OCI-LY1 (cell line): ENCODE data around the gene SPATA31C1.

Experiments
- H2AFZ ChIP-seq: fragments of 200-600 bp; sonication (generic), shearing (Covaris generic); 2 replicates; pipeline ENCODE4 v1.6.0; 2014; ENCODE audit warnings: antibody characterized with exemption, mild to moderate bottlenecking, low read length
- H3F3A ChIP-seq: fragments of 200-600 bp; sonication (generic), shearing (Covaris generic); 2 replicates; pipeline ENCODE4 v1.6.0; 2014; ENCODE audit warnings: mild to moderate bottlenecking, antibody characterized with exemption, low read length, moderate library complexity; ENCODE audit not compliant: insufficient read depth
- H3K27ac ChIP-seq: fragments of 200-600 bp; sonication (generic); 2 replicates; pipeline ENCODE4 v1.5.1; 2014; ENCODE audit warnings: low read length, mixed run types, mild to moderate bottlenecking, low read depth; ENCODE audit not compliant: poor library complexity, severe bottlenecking
- H3K27me3 ChIP-seq: fragments of 200-600 bp; sonication (generic); 2 replicates; pipeline ENCODE4 v1.6.0; 2014; ENCODE audit warnings: antibody characterized with exemption, mild to moderate bottlenecking, low read length, moderate library complexity; ENCODE audit not compliant: insufficient read depth
- H3K36me3 ChIP-seq: fragments of 200-600 bp; sonication (generic); 2 replicates; pipeline ENCODE4 v1.6.1; 2014; ENCODE audit warnings: mild to moderate bottlenecking, antibody characterized with exemption, low read length, moderate library complexity, mixed read lengths; ENCODE audit not compliant: insufficient read depth
- H3K4me1 ChIP-seq: fragments of 200-600 bp; sonication (generic); 2 replicates; pipeline ENCODE4 v1.5.1; 2014; ENCODE audit warnings: mild to moderate bottlenecking, low read length, moderate library complexity; ENCODE audit not compliant: insufficient read depth, severe bottlenecking
- H3K4me2 ChIP-seq: fragments of 200-600 bp; sonication (generic), shearing (Covaris generic); 2 replicates; pipeline ENCODE4 v1.6.1; 2014; ENCODE audit warnings: low read length
- H3K4me3 ChIP-seq: fragments of 200-600 bp; sonication (generic); 2 replicates; pipeline ENCODE4 v1.5.1; 2014; ENCODE audit warnings: low read length, low read depth, mild to moderate bottlenecking, mixed read lengths; ENCODE audit not compliant: poor library complexity, severe bottlenecking
- H3K79me2 ChIP-seq: fragments of 200-600 bp; shearing (Covaris generic); 2 replicates; pipeline ENCODE4 v1.6.1; 2016; ENCODE audit warnings: mixed run types, low read length, mixed read lengths; ENCODE audit not compliant: insufficient read depth
- H3K9ac ChIP-seq: fragments of 200-600 bp; sonication (generic), shearing (Covaris generic); 2 replicates; pipeline ENCODE4 v1.6.1; 2014; ENCODE audit warnings: mild to moderate bottlenecking, low read length, mixed read lengths
- H3K9me2 ChIP-seq: fragments of 200-600 bp; sonication (generic), shearing (Covaris generic); 2 replicates; pipeline ENCODE4 v1.6.1; 2014; ENCODE audit warnings: low read depth, mild to moderate bottlenecking, low read length, mixed read lengths
- H3K9me3 ChIP-seq: fragments of 200-600 bp; shearing (Covaris generic); 2 replicates; pipeline ENCODE4 v1.6.1; 2014; ENCODE audit warnings: low read length, mixed read lengths
- H4K20me1 ChIP-seq: fragments of 200-600 bp; sonication (generic), shearing (Covaris generic); 2 replicates; pipeline ENCODE4 v1.6.0; 2016; ENCODE audit warnings: mild to moderate bottlenecking, low read length; ENCODE audit not compliant: insufficient read depth
- EZH2 ChIP-seq: fragments of 200-600 bp; sonication (generic), shearing (Covaris generic); IDR thresholded peaks from 2 replicates; pipeline ENCODE4 v1.8.0; 2017; ENCODE audit warnings: borderline replicate concordance, mixed run types, mild to moderate bottlenecking, antibody characterized with exemption, low read length, moderate library complexity, mixed read lengths
- TF ChIP-seq, protein P1 (sequence below): fragments of 200-600 bp; sonication (generic), shearing (Covaris generic); IDR thresholded peaks from 2 replicates; pipeline ENCODE4 v1.5.1; 2017; ENCODE audit warnings: mild to moderate bottlenecking, antibody characterized with exemption, low read length, moderate library complexity, mixed read lengths

The SPATA31C1 gene

DNA sequence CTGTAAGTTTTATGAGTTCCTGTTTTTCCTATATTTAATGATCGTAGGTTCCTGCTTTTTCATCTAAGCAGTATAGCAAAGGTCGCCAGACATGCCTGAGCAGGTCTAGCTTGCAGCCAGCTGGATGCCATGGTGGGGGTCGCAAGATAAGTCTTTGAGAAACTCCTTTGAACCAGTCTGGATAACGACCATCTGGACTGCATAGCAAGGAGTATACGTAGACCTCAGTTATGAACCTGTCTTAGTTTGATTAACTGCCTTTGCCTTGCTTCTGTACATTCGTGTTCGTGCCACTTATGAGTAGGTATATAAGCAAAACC, 43.5 kb upstream of the SPATA31C1 start:
- Histone ChIP-seq H3K27me3 (no peaks in the 10 kb centered on the region), H4K20me1 (no peaks in the 10 kb centered on the region), H3K9me3 (no peaks in the 10 kb centered on the region), H3K4me3 (no peak overlapping the region), H3K9ac (no peak overlapping the region), H3K36me3 (no peaks in the 10 kb centered on the region), H3K4me1 (no peaks in the 10 kb centered on the region), H3K79me2 (no peaks in the 10 kb centered on the region), H3F3A (no peaks in the 10 kb centered on the region), H3K9me2 (no peaks in the 10 kb centered on the region), H3K27ac (no peak overlapping the region), H3K4me2 (no peak overlapping the region), H2AFZ (no peak overlapping the region)
- TF ChIP-seq, protein P1, sequence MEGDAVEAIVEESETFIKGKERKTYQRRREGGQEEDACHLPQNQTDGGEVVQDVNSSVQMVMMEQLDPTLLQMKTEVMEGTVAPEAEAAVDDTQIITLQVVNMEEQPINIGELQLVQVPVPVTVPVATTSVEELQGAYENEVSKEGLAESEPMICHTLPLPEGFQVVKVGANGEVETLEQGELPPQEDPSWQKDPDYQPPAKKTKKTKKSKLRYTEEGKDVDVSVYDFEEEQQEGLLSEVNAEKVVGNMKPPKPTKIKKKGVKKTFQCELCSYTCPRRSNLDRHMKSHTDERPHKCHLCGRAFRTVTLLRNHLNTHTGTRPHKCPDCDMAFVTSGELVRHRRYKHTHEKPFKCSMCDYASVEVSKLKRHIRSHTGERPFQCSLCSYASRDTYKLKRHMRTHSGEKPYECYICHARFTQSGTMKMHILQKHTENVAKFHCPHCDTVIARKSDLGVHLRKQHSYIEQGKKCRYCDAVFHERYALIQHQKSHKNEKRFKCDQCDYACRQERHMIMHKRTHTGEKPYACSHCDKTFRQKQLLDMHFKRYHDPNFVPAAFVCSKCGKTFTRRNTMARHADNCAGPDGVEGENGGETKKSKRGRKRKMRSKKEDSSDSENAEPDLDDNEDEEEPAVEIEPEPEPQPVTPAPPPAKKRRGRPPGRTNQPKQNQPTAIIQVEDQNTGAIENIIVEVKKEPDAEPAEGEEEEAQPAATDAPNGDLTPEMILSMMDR, result no peak

DNA sequence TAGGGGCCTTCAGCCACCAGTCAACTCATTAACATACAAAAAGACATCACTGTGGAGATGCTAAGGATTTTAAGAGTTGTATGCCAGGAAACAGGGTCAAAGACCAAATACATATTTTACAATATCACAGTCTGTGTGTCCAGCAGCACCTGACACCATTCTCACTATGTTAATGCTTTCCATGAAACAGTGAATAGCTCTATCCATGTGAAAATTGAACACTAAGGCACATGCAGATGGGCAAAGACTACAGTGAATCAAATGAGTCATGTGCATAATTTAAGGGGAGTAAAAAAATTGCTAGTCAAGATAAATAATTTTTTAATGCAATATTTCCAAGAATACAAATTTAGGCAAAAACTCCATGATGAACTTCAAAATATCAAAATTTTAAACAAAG, 42.7 kb upstream of the SPATA31C1 start:
- H3K9ac ChIP-seq, result no peak overlapping the region
- no peak overlapping the region for H3K4me3 ChIP-seq
- no peak overlapping the region for H3K27ac ChIP-seq
- H3K79me2 ChIP-seq, result no peaks in the 10 kb centered on the region
- H3K27me3 ChIP-seq, result no peaks in the 10 kb centered on the region
- TF ChIP-seq, protein P1, result no peak
- no peak for TF ChIP-seq EZH2
- no peaks in the 10 kb centered on the region for H3K4me1 ChIP-seq
- no peaks in the 10 kb centered on the region for H3F3A ChIP-seq
- no peak overlapping the region for H2AFZ ChIP-seq
- H3K9me3 ChIP-seq, result no peaks in the 10 kb centered on the region
- no peaks in the 10 kb centered on the region for H4K20me1 ChIP-seq
- no peak overlapping the region for H3K4me2 ChIP-seq
- no peaks in the 10 kb centered on the region for H3K36me3 ChIP-seq
- H3K9me2 ChIP-seq, result no peaks in the 10 kb centered on the region

DNA sequence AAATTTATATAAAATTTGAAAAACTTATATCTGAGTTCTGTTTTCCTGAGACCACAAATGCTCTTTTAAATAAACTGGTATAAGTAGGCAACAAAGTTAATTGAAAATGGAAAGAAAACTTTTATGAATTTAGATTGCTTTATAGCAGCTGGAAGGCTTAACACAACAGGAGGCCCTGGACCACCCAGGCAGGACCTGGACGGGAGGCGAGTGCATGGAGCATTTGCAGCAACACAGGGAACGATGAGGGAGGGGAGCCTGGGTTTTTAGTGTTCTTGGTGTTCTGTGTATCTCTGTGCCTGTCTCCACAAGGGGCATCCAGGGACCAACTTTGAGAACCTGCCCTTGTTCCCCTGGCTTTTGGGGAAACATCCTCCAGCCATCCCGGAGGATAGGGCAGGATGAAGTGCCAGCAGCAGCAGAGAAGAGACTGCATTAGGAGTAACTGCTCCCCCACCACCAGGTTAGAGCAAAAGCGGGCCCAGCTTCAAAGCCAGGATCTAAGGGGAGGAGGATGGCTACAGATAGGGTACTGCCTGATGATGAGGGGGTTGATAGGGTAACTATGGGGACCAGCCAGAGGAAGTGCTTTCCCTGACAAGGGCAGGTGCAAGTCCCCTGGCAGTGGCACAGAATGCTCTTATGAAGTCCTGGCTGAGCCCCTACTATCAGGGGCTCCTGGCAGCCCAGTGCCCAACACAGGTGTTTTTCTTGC, 41.8 kb upstream of the SPATA31C1 start:
- no peak overlapping the region for H3K4me2 ChIP-seq
- no peaks in the 10 kb centered on the region for H3F3A ChIP-seq
- no peaks in the 10 kb centered on the region for H4K20me1 ChIP-seq
- H3K27me3 ChIP-seq, result no peaks in the 10 kb centered on the region
- H3K79me2 ChIP-seq, result no peaks in the 10 kb centered on the region
- H3K36me3 ChIP-seq, result no peaks in the 10 kb centered on the region
- TF ChIP-seq, protein P1, result no peak
- H3K4me3 ChIP-seq, result no peak overlapping the region
- H3K9ac ChIP-seq, result no peak overlapping the region
- no peak overlapping the region for H2AFZ ChIP-seq
- H3K9me2 ChIP-seq, result no peaks in the 10 kb centered on the region
- no peak overlapping the region for H3K27ac ChIP-seq
- H3K4me1 ChIP-seq, result no peaks in the 10 kb centered on the region
- H3K9me3 ChIP-seq, result no peaks in the 10 kb centered on the region
